K562 (cell line): ENCODE measurements around the gene SMARCC1. TPM values are rescaled to one million over a fixed set of nuclear protein-coding genes. Genes with fewer than 3 reads are reported as not detected.

Source experiments
- ATAC-seq: fragments of 200-7000 bp; cut with Tn5 transposase; 3 replicates; pipeline ENCODE4 v1.9.1; 2020; ENCODE audit warnings: moderate library complexity
- BruUV-seq: library from RNA; stranded (reverse); fragments of 400-500 nt; replicated peaks from 2 replicates; lab custom pipeline; 2021; lab: Mats Ljungman, UMichigan
- CTCF ChIA-PET: fragments of 300-600 bp; formaldehyde crosslinking; extraction: SDS; loops from one replicate; lab custom pipeline; 2021; ENCODE audit warnings: low intra/inter-chr PET ratio; lab: Yijun Ruan, JAX
- POLR2A ChIA-PET: fragments of 300-600, 350-650 bp; sonication (Branson Sonifier 250); formaldehyde crosslinking; extraction: SDS; loops from one replicate; lab custom pipeline; 2021; ENCODE audit warnings: antibody characterized with exemption, inconsistent platforms; lab: Yijun Ruan, JAX
- DNase-seq, 4 experiments: peaks; one replicate each; pipeline versions ENCODE4 v3.0.0 to v3.0.0-alpha.2; 2011 to 2018; ENCODE audit warnings: low spot score in 3 of 4, mixed read lengths in 3 of 4; ENCODE audit errors: extremely low read depth in 1 of 4
- FAIRE-seq: peaks from 2 replicates; lab custom pipeline; 2011; peaks lifted over from hg19 to GRCh38; lab: Jason Lieb, UNC
- H2AFZ ChIP-seq: 2 replicates; pipeline ENCODE4 v1.6.0; 2011; ENCODE audit warnings: low read depth, low read length, control low read depth, inconsistent platforms
- H3K27ac ChIP-seq: fragments of 200-600 bp; 3 replicates; pipeline ENCODE4 v1.8.0; 2011; ENCODE audit warnings: low read depth, mild to moderate bottlenecking, control low read depth, inconsistent platforms, low read length, moderate library complexity, mixed read lengths; ENCODE audit errors: extremely low read depth
- H3K27me3 ChIP-seq, 2 experiments: fragments of 300-600 bp in 1 of 2; 2 replicates in 1 of 2; 3 replicates in 1 of 2; pipeline versions ENCODE4 v1.6.0 to v1.8.0; 2011; ENCODE audit warnings: inconsistent platforms in 2 of 2, low read length in 2 of 2, mild to moderate bottlenecking in 1 of 2, mixed read lengths in 1 of 2, moderate library complexity in 1 of 2; ENCODE audit not compliant: control insufficient read depth in 2 of 2, insufficient read depth in 2 of 2
- H3K36me3 ChIP-seq: fragments of 300-600 bp; 3 replicates; pipeline ENCODE4 v1.8.0; 2011; ENCODE audit warnings: mild to moderate bottlenecking, low read length, inconsistent platforms; ENCODE audit not compliant: control insufficient read depth, insufficient read depth
- H3K4me1 ChIP-seq, 2 experiments: fragments of 200-600 bp in 1 of 2; replicated peaks in 1 of 2; 2 replicates in 1 of 2; 3 replicates in 1 of 2; pipeline versions ENCODE4 v1.5.1 to v1.8.0; 2011; ENCODE audit warnings: inconsistent platforms in 2 of 2, low read length in 2 of 2, mild to moderate bottlenecking in 1 of 2, mixed read lengths in 1 of 2, moderate library complexity in 1 of 2; ENCODE audit not compliant: control insufficient read depth in 2 of 2, insufficient read depth in 2 of 2
- H3K4me2 ChIP-seq: 2 replicates; pipeline ENCODE4 v1.6.1; 2011; ENCODE audit warnings: low read length, control low read depth, inconsistent platforms, mixed read lengths; ENCODE audit not compliant: insufficient read depth
- H3K4me3 ChIP-seq: fragments of 200-600 bp; sonication (generic), shearing (Covaris generic); 2 replicates; pipeline ENCODE4 v1.5.1; 2016; ENCODE audit warnings: control low read depth, inconsistent platforms
- H3K79me2 ChIP-seq: fragments of 200-600 bp; 3 replicates; pipeline ENCODE4 v1.8.0; 2011; ENCODE audit warnings: low read length, inconsistent platforms; ENCODE audit not compliant: control insufficient read depth, insufficient read depth
- H3K9ac ChIP-seq, 2 experiments: 2 replicates each; pipeline versions ENCODE4 v1.6.0 to v1.6.1; 2011; ENCODE audit warnings: low read depth in 2 of 2, low read length in 2 of 2, control low read depth in 1 of 2, inconsistent platforms in 1 of 2, mild to moderate bottlenecking in 1 of 2, mixed read lengths in 1 of 2; ENCODE audit not compliant: insufficient read depth in 1 of 2
- H3K9me1 ChIP-seq: one replicate; pipeline ENCODE4 v1.6.0; 2011; ENCODE audit warnings: inconsistent platforms, mild to moderate bottlenecking, low read length, moderate library complexity; ENCODE audit not compliant: control insufficient read depth, insufficient read depth
- H3K9me3 ChIP-seq: replicated peaks from 2 replicates; pipeline ENCODE4 v1.5.1; 2011; ENCODE audit warnings: low read depth, low read length, inconsistent platforms; ENCODE audit not compliant: control insufficient read depth, insufficient read depth
- H4K20me1 ChIP-seq: replicated peaks from 2 replicates; pipeline ENCODE4 v1.6.1; 2011; ENCODE audit warnings: low read length, inconsistent platforms, mixed read lengths; ENCODE audit not compliant: control insufficient read depth, insufficient read depth
- CBX5 ChIP-seq: IDR thresholded peaks from 2 replicates; pipeline ENCODE4 v1.6.1; 2014; ENCODE audit warnings: low read depth, borderline replicate concordance
- CEBPG ChIP-seq, 3 experiments: fragments of 200-800 bp in 1 of 3; sonication (Bioruptor generic) in 1 of 3; sonication (generic) in 1 of 3; formaldehyde crosslinking in 1 of 3; IDR thresholded peaks in 2 of 3; conservative IDR thresholded peaks in 1 of 3; 2 replicates each; pipeline versions ENCODE4 v1.6.1 to v1.8.0; 2016 to 2022; ENCODE audit warnings: missing compliant biosample characterization in 2 of 3, missing genetic modification characterization in 2 of 3, mild to moderate bottlenecking in 1 of 3, missing genetic modification reagents in 1 of 3
- COPS2 ChIP-seq: fragments of 450-650 bp; conservative IDR thresholded peaks from 2 replicates; pipeline ENCODE4 v1.6.1; 2016; ENCODE audit warnings: mild to moderate bottlenecking, moderate library complexity
- CREB3L1 ChIP-seq: fragments of 450-650 bp; IDR thresholded peaks from 2 replicates; pipeline ENCODE4 v1.6.1; 2014; ENCODE audit warnings: low read depth, mild to moderate bottlenecking, moderate library complexity, borderline replicate concordance
- DIDO1 ChIP-seq: fragments of 450-650 bp; IDR thresholded peaks from 2 replicates; pipeline ENCODE4 v1.6.1; 2016; ENCODE audit warnings: low read depth, missing biosample characterization, missing genetic modification characterization
- GTF2A2 ChIP-seq: IDR thresholded peaks from 2 replicates; pipeline ENCODE4 v1.6.1; 2016; ENCODE audit warnings: mild to moderate bottlenecking, missing genetic modification characterization, missing compliant biosample characterization
- HDAC2 ChIP-seq: fragments of 450-650 bp; IDR thresholded peaks from 2 replicates; pipeline ENCODE4 v1.6.1; 2016; ENCODE audit warnings: mild to moderate bottlenecking
- HNRNPUL1 ChIP-seq: fragments of 200-400 bp; formaldehyde crosslinking; IDR thresholded peaks from 2 replicates; pipeline ENCODE4 v1.6.1; 2017; ENCODE audit warnings: low read length
- KDM1A ChIP-seq, 2 experiments: fragments of 450-650 bp; IDR thresholded peaks; 2 replicates each; pipeline ENCODE4 v1.6.1; 2016; ENCODE audit warnings: mild to moderate bottlenecking in 2 of 2
- L3MBTL2 ChIP-seq: fragments of 450-650 bp; IDR thresholded peaks from 2 replicates; pipeline ENCODE4 v1.6.1; 2016; ENCODE audit warnings: mild to moderate bottlenecking, moderate library complexity
- RAD21 ChIP-seq, 2 experiments: fragments of 250-450 bp in 1 of 2; fragments of 450-650 bp in 1 of 2; sonication (Bioruptor Pico) in 1 of 2; formaldehyde crosslinking in 1 of 2; IDR thresholded peaks in 1 of 2; conservative IDR thresholded peaks in 1 of 2; 2 replicates each; pipeline versions ENCODE4 v1.4.0 to v1.8.0; 2020 to 2022; ENCODE audit warnings: mild to moderate bottlenecking in 2 of 2, moderate library complexity in 1 of 2
- RUNX1 ChIP-seq: sonication (generic); IDR thresholded peaks from 2 replicates; pipeline ENCODE4 v1.6.1; 2016; ENCODE audit warnings: antibody characterized with exemption, low read depth
- ZFP1 ChIP-seq: fragments of 450-650 bp; formaldehyde crosslinking; IDR thresholded peaks from 2 replicates; pipeline ENCODE4 v1.4.0; 2020; ENCODE audit warnings: mild to moderate bottlenecking, mixed read lengths
- ZNF280A ChIP-seq: fragments of 450-650 bp; IDR thresholded peaks from 2 replicates; pipeline ENCODE4 v1.6.1; 2018; ENCODE audit warnings: mild to moderate bottlenecking, low read depth; ENCODE audit not compliant: partially characterized antibody
- ZNF384 ChIP-seq: IDR thresholded peaks from 2 replicates; pipeline ENCODE4 v1.6.1; 2012; ENCODE audit warnings: low read depth, low read length, improper control_type of control experiment
- ZNF609 ChIP-seq: sonication (generic); formaldehyde crosslinking; IDR thresholded peaks from 2 replicates; pipeline ENCODE4 v1.8.1; 2023; ENCODE audit warnings: missing genetic modification reagents, mild to moderate bottlenecking, borderline replicate concordance
- WGBS: fragments of 100-300 bp; shearing (Covaris generic); methylation state at CpG from one replicate; pipeline ENCODE4 v1.1.6; 2016; ENCODE audit warnings: low coverage, mixed read lengths; ENCODE audit not compliant: insufficient coverage; ENCODE audit errors: missing lambda C conversion rate; 5-methylcytosine and 5-hydroxymethylcytosine counted together
- in situ Hi-C: fragments of 300-500 bp; cut with MboI; formaldehyde crosslinking; loops from 4 replicates; pipeline ENCODE4 v1.15.0; 2018; ENCODE audit warnings: inconsistent platforms, mixed read lengths
- intact Hi-C: fragments of 100-400 bp; cut with micrococcal nuclease; formaldehyde crosslinking; loops from 2 replicates; pipeline ENCODE4 v1.14.2; 2022
- polyA plus RNA-seq, 8 experiments: library from polyadenylated mRNA; depleted of rRNA in 4 of 8; stranded (reverse) in 5 of 8; unstranded in 3 of 8; fragments of >200 nt; fragmentation: Nextera tagmentation in 2 of 8; fragmentation: Illumina TruSeq in 1 of 8; extraction: Ambion mirVana in 2 of 8; extraction: Trizol in 1 of 8; gene quantifications; 2 replicates each; pipeline versions ENCODE4 v1.2.1 to v1.2.3, GENCODE V29; 2011 to 2014; ENCODE audit warnings: inconsistent platforms in 1 of 8, missing spikeins in 1 of 8
- total RNA-seq, 7 experiments: library from RNA; depleted of rRNA in 6 of 7; stranded (reverse); fragments of >200 nt in 6 of 7; fragmentation: Illumina TruSeq in 2 of 7; extraction: Trizol in 2 of 7; gene quantifications; 2 replicates each; pipeline versions ENCODE4 v1.2.1 to v1.2.3, GENCODE V29; 2011 to 2021; ENCODE audit warnings: low replicate concordance in 1 of 7

SMARCC1 gene
- total and polyA plus RNA-seq, 9 of the 15 experiments (the other 6 are each of a cell fraction or from before 2014, with no cell fraction given), result 20.7 to 199 (median 66.0) TPM

GRCh38 chr3:47581422-47581821 is 200.3 kb downstream of the SMARCC1 start:
- no peak overlapping the region for H3K27ac ChIP-seq
- intact Hi-C loops, result loop anchor here (5.0 kb wide), 1 partner anchor 206 kb away; no protein-coding TSS in a partner anchor
- FAIRE-seq, result no peak
- no peak for TF ChIP-seq COPS2
- no peak for TF ChIP-seq HNRNPUL1
- TF ChIP-seq ZFP1 (CRISPR knock-in tag), result no peak
- no peak for TF ChIP-seq ZNF384
- TF ChIP-seq CREB3L1, result no peak
- TF ChIP-seq HDAC2, result no peak
- no peak for TF ChIP-seq RAD21 (CRISPR knock-in tag; conservative IDR thresholded peaks at IDR 0.05 in 1 of 2, IDR thresholded peaks at IDR 0.05 in 1 of 2)
- TF ChIP-seq CEBPG (CRISPR knock-in tag; IDR thresholded peaks at IDR 0.05), result no peak
- no peak for TF ChIP-seq CEBPG (tag; conservative IDR thresholded peaks at IDR 0.05 in 1 of 2, IDR thresholded peaks at IDR 0.05 in 1 of 2)
- no peak for TF ChIP-seq ZNF609
- TF ChIP-seq KDM1A (IDR thresholded peaks at IDR 0.05), result no peak
- no peak for TF ChIP-seq GTF2A2 (tag)
- TF ChIP-seq DIDO1 (tag), result no peak
- no peak for TF ChIP-seq RUNX1
- TF ChIP-seq CBX5, result no peak
- TF ChIP-seq ZNF280A, result no peak
- TF ChIP-seq L3MBTL2, result no peak

More at GRCh38 chr3:47581422-47581821, 200.3 kb downstream of the SMARCC1 start:
- H4K20me1 ChIP-seq, result peaks cover 5% of the 10 kb centered on the region; the same call in 1 of the 2 replicates
- peaks cover 0 to 5% of the 10 kb centered on the region in 2 experiments; a peak in 2 of 5 replicates for H3K27me3 ChIP-seq
- ATAC-seq (no peak), DNase-seq (no peak)
- no peak overlapping the region for H2AFZ ChIP-seq
- no peak overlapping the region for H3K4me2 ChIP-seq
- WGBS, result 41% methylated on average over 5 of the region's 5 CpGs
- ChIA-PET POLR2A (no interaction called here), CTCF (no interaction called here)
- no peak overlapping the region for H3K9ac ChIP-seq
- H3K4me3 ChIP-seq, result no peak overlapping the region
- no peaks in the 10 kb centered on the region for H3K9me3 ChIP-seq
- in situ Hi-C loops, result no loop called here
- H3K79me2 ChIP-seq, result no peaks in the 10 kb centered on the region
- peaks cover 15% of the 10 kb centered on the region for H3K36me3 ChIP-seq
- H3K9me1 ChIP-seq, result peaks cover 4% of the 10 kb centered on the region
- no TSS peak for BruUV-seq
- H3K4me1 ChIP-seq, result peaks cover 0 to 25% of the 10 kb centered on the region in 2 experiments; a peak in 2 of 5 replicates
